Thymus (tissue), 11 donors: ENCODE data around the gene ANKFY1. TPM values are rescaled to one million over a fixed set of nuclear protein-coding genes. Genes with fewer than 3 reads are reported as not detected.

Experiments used
- DNase-seq, 9 donors: peaks; one replicate each; pipeline ENCODE4 v3.0.0-alpha.2; 2013; ENCODE audit warnings: low spot score in 9 of 9, low read depth in 6 of 9, missing footprints in 1 of 9
- H3K27ac ChIP-seq, 2 donors: one replicate each; pipeline ENCODE4 v1.5.1; 2013; ENCODE audit warnings: control low read depth in 1 of 2, low read depth in 1 of 2, low read length in 1 of 2, mild to moderate bottlenecking in 1 of 2, moderate library complexity in 1 of 2
- H3K27me3 ChIP-seq, 2 donors: one replicate each; pipeline ENCODE4 v1.5.1; 2013; ENCODE audit warnings: low read length in 1 of 2; ENCODE audit not compliant: control insufficient read depth in 2 of 2, insufficient read depth in 1 of 2
- H3K36me3 ChIP-seq, 2 donors: one replicate each; pipeline ENCODE4 v1.5.1; 2013; ENCODE audit warnings: low read length in 1 of 2, mild to moderate bottlenecking in 1 of 2, moderate library complexity in 1 of 2; ENCODE audit not compliant: control insufficient read depth in 2 of 2, insufficient read depth in 2 of 2
- H3K4me1 ChIP-seq, 2 donors: one replicate each; pipeline ENCODE4 v1.5.1; 2013; ENCODE audit warnings: low read length in 2 of 2; ENCODE audit not compliant: control insufficient read depth in 2 of 2, insufficient read depth in 2 of 2
- H3K4me3 ChIP-seq, 2 donors: one replicate each; pipeline ENCODE4 v1.5.1; 2013; ENCODE audit warnings: low read length in 2 of 2, control low read depth in 1 of 2, mild to moderate bottlenecking in 1 of 2
- H3K9me3 ChIP-seq, 2 donors: one replicate each; pipeline ENCODE4 v1.5.1; 2013; ENCODE audit warnings: low read length in 1 of 2, mild to moderate bottlenecking in 1 of 2; ENCODE audit not compliant: control insufficient read depth in 2 of 2, insufficient read depth in 1 of 2
- WGBS: extraction: QIAGEN DNeasy Blood & Tissue Kit; methylation state at CpG from one replicate; pipeline ENCODE4 v1.1.7; 2013; 5-methylcytosine and 5-hydroxymethylcytosine counted together
- polyA plus RNA-seq: library from polyadenylated mRNA; stranded (reverse); fragments of 200-250 nt; gene quantifications from one replicate; pipeline ENCODE4 v1.2.3, GENCODE V29; 2013
- total RNA-seq: library from RNA; stranded (reverse); fragments of 120-200 nt; gene quantifications from one replicate; pipeline ENCODE4 v1.2.4, GENCODE V29; 2013
- donor health status: healthy.

ANKFY1 gene
- total and polyA plus RNA-seq, 2 donors: 14.6 to 15.7 TPM

GRCh38 chr17:4162321-4162720, 101.5 kb downstream of the ANKFY1 start:
- Histone ChIP-seq H3K27ac (no peak overlapping the region), H3K4me3 (no peak overlapping the region), H3K36me3 (peaks cover 24 to 35% of the 10 kb centered on the region in 2 donors), H3K4me1 (peaks cover 0 to 5% of the 10 kb centered on the region in 2 donors), H3K27me3 (no peaks in the 10 kb centered on the region), H3K9me3 (no peaks in the 10 kb centered on the region)
- WGBS: 93% methylated on average over 6 of the region's 6 CpGs
- DNase-seq: no peak

DNA sequence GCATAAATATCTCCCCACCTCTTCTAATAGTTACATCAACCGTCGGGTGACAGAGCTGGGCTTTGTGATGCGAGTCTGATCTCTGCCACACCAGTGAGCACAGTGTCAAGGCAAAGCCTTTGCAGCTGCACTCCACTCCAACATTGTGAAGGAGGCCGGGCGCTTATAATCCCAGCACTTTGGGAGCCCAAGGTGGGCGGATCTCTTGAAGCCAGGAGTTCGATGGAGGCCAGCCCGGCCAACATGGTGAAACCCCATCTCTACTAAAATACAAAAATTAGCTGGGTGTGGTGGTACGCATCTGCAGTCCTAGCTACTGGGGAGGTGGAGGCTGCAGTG, 101.8 kb downstream of the ANKFY1 start:
- H3K4me3 ChIP-seq: no peak overlapping the region
- DNase-seq: no peak
- H3K27ac ChIP-seq: no peak overlapping the region
- WGBS: 96% methylated on average over 9 of the region's 9 CpGs
- no peaks in the 10 kb centered on the region for H3K27me3 ChIP-seq
- H3K4me1 ChIP-seq: peaks cover 0 to 5% of the 10 kb centered on the region in 2 donors
- H3K9me3 ChIP-seq: no peaks in the 10 kb centered on the region
- H3K36me3 ChIP-seq: peaks cover 23 to 34% of the 10 kb centered on the region in 2 donors

DNA sequence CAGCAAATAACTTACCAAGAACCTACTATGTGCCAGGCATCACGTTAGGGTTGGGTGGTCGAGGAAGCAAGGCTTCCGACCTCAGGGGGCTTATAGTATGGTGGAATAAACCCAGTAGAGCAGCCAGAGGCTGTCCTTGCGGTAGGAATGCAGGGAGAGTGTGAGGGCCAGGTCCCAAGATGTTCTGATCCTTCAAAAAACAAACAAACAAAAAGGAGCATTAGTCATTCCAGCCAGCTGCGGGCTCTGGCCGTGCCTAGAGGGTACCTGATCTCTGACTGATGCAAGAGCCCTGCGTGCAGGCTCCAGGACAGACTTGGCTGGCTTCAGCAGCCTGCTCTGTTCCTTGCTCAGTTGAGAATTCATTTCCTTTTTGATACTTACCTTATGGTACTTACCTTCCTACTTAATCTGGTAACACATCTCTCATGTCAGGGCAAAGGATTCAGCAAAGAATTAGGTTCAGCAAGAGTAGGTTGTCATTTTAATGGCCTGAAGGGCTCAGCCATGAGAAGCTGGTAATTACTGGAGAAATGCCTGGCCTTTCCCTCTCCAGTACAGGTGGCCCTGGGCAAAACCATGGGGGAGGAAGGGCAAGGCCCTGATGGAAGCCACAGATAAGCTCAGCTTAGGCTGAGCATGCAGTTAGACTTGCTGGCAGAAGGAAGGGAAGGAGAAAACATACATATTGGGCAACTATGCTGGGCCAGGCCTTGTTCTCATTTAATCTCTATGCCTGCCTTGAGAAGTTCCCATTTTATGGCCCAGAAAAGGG, 102.4 kb downstream of the ANKFY1 start:
- no peak for DNase-seq
- Histone ChIP-seq H3K4me1 (peaks cover 0 to 5% of the 10 kb centered on the region in 2 donors), H3K27me3 (no peaks in the 10 kb centered on the region), H3K36me3 (peaks cover 19 to 34% of the 10 kb centered on the region in 2 donors), H3K9me3 (no peaks in the 10 kb centered on the region), H3K4me3 (no peak overlapping the region), H3K27ac (peak overlapping the region in 1 of 2 donors; percentile 53)
- 91% methylated on average over 7 of the region's 7 CpGs for WGBS

DNA sequence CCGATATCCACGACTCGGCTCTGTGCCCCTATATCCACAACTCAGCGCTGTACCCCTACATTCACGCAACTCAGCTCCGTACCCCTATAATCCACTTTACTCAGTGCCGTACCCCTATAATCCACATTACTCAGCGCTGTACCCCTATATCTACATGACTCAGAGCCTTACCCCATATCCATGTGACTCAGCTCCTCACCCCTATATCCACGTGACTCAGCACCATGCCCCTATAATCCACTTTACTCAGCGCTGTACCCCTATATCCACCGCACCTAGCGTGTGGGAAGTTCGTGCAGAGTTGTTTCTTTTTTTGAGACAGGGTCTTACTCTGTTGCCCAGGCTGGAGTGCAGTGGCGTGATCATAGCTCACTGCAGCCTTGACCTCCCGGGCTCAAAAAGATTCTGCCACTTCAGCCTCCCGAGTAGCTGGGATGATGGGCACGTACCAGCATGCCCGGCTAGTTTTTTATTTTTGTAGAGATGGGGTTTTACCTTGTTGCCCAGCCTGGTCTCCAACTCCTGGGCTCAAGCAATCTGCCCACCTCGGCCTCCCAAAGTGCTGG, 103.4 kb downstream of the ANKFY1 start:
- Histone ChIP-seq H3K36me3 (peaks cover 18 to 27% of the 10 kb centered on the region in 2 donors), H3K4me1 (peaks cover 0 to 5% of the 10 kb centered on the region in 2 donors), H3K4me3 (no peak overlapping the region), H3K9me3 (no peaks in the 10 kb centered on the region), H3K27ac (no peak overlapping the region), H3K27me3 (no peaks in the 10 kb centered on the region)
- DNase-seq: no peak
- 96% methylated on average over 19 of the region's 19 CpGs for WGBS

GRCh38 chr17:4159761-4160160, 104.0 kb downstream of the ANKFY1 start:
- Histone ChIP-seq H3K36me3 (peaks cover 14 to 23% of the 10 kb centered on the region in 2 donors), H3K4me1 (peaks cover 0 to 5% of the 10 kb centered on the region in 2 donors), H3K27ac (no peak overlapping the region), H3K4me3 (no peak overlapping the region), H3K27me3 (no peaks in the 10 kb centered on the region), H3K9me3 (no peaks in the 10 kb centered on the region)
- 98% methylated on average over 15 of the region's 15 CpGs for WGBS
- no peak for DNase-seq

- 97% methylated on average over 12 of the region's 12 CpGs for WGBS
- peaks cover 6 to 11% of the 10 kb centered on the region in 2 donors for H3K36me3 ChIP-seq
Measured at GRCh38 chr17:4157618-4158333, 106.0 kb downstream of the ANKFY1 start.

DNA sequence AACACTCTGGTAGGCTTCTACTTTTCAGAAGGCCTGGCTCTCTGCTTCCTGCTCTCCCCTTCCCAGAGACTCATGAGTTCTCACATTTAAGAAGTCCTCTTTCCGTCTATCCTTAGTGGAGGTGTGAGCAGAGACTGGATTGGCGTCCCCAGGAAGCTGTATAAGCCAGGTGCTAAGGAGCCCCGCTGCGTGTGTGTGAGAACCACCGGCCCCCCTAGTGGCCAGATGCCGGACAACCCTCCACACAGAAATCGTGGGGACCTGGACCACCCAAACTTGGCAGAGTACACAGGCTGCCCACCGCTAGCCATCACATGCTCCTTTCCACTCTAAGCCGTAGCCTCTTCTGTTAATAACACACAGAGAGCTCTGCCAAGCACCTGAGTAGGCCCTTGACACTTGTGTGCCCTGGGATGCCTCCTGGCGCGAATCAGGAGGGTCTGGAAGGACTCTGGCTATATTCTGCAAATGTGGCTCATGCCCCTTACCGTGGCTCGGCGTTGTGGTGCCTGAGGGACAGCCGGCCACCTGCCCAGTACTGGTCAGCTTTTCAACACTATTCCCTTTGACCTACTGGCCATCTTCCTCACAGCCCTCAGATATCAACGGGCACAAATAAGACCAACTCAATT, 106.9 kb downstream of the ANKFY1 start:
- no peak for DNase-seq
- Histone ChIP-seq H3K27ac (no peak overlapping the region), H3K4me1 (peaks cover 0 to 4% of the 10 kb centered on the region in 2 donors), H3K9me3 (no peaks in the 10 kb centered on the region), H3K4me3 (no peak overlapping the region), H3K27me3 (no peaks in the 10 kb centered on the region), H3K36me3 (peaks cover 6 to 11% of the 10 kb centered on the region in 2 donors)
- 97% methylated on average over 16 of the region's 16 CpGs for WGBS

More at GRCh38 chr17:4157618-4158333, 106.0 kb downstream of the ANKFY1 start:
- Histone ChIP-seq H3K4me1 (peaks cover 0 to 5% of the 10 kb centered on the region in 2 donors), H3K27me3 (no peaks in the 10 kb centered on the region), H3K4me3 (no peak overlapping the region), H3K27ac (no peak overlapping the region), H3K9me3 (no peaks in the 10 kb centered on the region)
- no peak for DNase-seq

GRCh38 chr17:4155980-4156620, 107.7 kb downstream of the ANKFY1 start:
- no peaks in the 10 kb centered on the region for H3K4me1 ChIP-seq
- H3K4me3 ChIP-seq: no peak overlapping the region
- 97% methylated on average over 10 of the region's 10 CpGs for WGBS
- DNase-seq: no peak
- H3K27me3 ChIP-seq: no peaks in the 10 kb centered on the region
- peaks cover 6 to 11% of the 10 kb centered on the region in 2 donors for H3K36me3 ChIP-seq
- H3K27ac ChIP-seq: no peak overlapping the region
- H3K9me3 ChIP-seq: no peaks in the 10 kb centered on the region
